GM12874 (cell line): ENCODE measurements around the gene FGFR4.

Source experiments
- CTCF ChIP-seq: IDR thresholded peaks from 2 replicates; pipeline ENCODE4 v1.5.1; 2011; ENCODE audit warnings: low read depth, mild to moderate bottlenecking, control low read depth, low read length, moderate library complexity; ENCODE audit not compliant: insufficient read depth

The FGFR4 gene

DNA sequence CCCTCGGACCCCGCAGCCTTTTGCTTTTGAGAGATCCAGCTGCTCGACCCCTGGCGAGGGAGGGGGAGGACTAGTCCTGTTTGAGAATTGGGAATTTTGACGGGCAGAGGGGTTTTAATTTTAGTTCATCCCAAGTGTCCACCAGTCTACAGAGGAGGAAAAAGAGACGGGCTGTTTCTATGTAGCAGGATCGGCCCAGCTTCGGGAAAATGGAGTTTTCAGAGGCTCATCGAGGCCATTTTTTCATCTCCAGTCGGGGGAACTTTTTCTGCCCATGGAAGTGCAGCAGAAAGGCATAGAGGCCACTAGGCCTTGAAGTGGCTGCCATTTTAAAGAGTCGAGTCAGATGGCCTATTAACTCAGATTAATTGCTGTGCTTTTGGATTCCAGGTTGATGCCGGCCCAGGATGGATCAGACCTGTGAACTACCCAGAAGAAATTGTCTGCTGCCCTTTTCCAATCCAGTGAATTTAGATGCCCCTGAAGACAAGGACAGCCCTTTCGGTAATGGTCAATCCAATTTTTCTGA is 48.0 kb downstream of the FGFR4 start:
- no peak for TF ChIP-seq CTCF

DNA sequence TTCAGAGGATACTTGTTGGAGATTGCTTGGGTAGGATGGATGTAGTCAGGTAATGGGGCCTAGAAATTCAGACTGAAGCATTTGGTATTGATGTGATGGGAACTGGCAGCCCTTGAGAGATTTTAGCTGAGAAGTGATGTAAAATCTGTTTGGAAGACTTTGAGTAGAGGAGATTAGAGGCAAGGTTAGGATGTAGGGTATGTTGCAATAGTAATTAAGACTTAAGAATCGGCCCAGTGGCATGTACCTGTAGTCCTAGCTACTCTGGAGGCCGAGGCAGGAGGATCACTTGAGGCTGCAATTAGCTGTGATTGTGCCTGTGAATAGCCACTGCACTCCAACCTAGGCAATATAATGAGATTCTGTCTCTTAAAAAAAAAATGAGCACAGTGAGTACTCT is 53.6 kb downstream of the FGFR4 start:
- TF ChIP-seq CTCF: no peak

DNA sequence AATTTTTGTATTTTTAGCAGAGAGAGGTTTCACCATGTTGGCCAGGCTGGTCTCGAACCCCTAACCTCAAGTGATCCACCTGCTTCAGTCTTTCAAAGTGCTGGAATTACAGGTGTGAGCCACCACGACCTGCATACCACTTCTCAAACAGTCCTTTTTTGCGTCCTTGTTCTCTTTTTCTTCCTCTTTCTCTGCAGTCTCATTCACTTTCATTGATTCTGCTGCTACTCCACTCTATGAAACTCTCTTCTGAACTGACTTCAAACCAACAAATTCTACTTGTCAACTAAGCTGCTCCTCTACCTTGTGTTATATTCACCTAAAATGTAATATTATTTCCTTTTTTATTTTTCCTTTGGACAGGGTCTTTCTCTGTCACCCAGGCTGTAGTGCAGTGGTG is 54.8 kb downstream of the FGFR4 start:
- TF ChIP-seq CTCF: no peak

DNA sequence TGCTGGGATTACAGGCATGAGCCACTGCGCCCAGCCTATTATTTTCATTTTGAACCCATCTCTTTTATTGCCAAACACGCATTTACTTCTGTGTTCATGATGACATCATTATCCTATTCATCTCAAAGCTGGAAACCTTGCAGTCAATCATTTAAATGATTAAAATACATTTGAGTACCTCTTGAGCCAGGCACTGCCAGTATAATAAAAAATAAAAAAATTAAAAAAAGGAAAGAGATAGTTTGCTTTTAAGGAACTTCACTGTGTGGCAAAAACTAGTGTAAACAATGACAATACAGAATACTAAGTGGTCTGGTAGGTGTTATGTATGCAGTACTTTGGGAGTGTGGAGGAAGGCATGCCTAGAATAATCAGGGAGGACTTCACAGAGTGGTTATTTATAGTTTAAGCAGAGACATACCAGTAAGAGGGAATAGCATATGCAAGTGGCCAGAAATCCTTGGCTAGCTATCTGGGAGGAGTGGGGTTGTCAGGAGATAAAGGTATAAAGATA is 55.4 kb downstream of the FGFR4 start:
- no peak for TF ChIP-seq CTCF

GRCh38 chr5:177142778-177143177 is 56.1 kb downstream of the FGFR4 start:
- no peak for TF ChIP-seq CTCF

DNA sequence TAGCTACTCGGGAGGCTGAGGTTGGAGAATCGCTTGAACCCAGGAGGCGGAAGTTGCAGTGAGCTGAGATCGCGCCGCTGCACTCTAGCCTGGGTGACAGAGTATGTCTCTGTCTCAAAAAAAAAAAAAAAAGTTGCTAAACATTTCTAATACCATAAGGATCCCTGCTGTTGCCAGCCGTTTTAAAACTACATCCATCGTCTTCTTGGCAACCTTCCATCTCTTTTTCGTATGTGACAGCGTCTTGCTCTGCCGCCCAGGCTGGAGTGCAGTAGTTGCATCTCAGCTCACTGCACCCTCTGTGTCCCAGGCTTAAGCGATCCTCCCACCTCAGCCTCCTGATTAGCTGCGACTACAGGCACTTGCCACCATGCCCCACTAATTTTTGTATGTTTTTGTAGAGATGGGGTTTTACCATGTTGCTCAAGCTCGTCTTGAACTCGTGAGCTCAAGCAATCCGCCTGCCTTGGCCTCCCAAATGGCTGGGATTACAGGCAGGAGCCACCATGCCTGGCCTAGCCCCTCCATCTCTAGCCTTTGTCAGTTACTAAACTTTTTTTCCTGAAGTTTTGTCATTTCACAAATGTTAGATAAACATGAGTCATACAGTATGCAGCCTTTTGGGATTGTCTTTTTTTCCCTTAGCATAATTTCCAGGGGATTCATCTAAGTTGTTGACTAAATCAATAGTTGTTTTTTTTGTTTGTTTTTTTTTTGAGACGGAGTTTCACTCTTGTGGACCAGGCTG is 60.4 kb downstream of the FGFR4 start:
- TF ChIP-seq CTCF: no peak
